ENCODE data around the gene RING1.

Gene RING1

GRCh38 chr6:33172688-33173534, 35.4 kb upstream of the RING1 start:
- peak; percentile 47 for DNase-seq

GRCh38 chr6:33173535-33174180, 34.6 kb upstream of the RING1 start:
- DNase-seq, result no peak

- no peak for DNase-seq
These were observed 33.5 kb upstream of the RING1 start for GRCh38 chr6:33174784-33175183.

GRCh38 chr6:33175436-33176069, 32.7 kb upstream of the RING1 start:
- DNase-seq, result no peak

- no peak for DNase-seq
These were observed 31.4 kb upstream of the RING1 start for GRCh38 chr6:33176906-33177305.

GRCh38 chr6:33177552-33178446, 30.5 kb upstream of the RING1 start:
- no peak for DNase-seq

GRCh38 chr6:33178755-33179475, 29.4 kb upstream of the RING1 start:
- no peak for DNase-seq

- DNase-seq, result no peak
These were observed 27.2 kb upstream of the RING1 start for GRCh38 chr6:33181141-33181540.

- DNase-seq, result no peak
These were observed 25.1 kb upstream of the RING1 start for GRCh38 chr6:33183071-33183683.

- no peak for DNase-seq
These were observed 23.1 kb upstream of the RING1 start for GRCh38 chr6:33185190-33185589.

GRCh38 chr6:33185654-33186187, 22.6 kb upstream of the RING1 start:
- no peak for DNase-seq

- no peak for DNase-seq
These were observed 20.5 kb upstream of the RING1 start for GRCh38 chr6:33187809-33188208.

GRCh38 chr6:33189164-33189563, 19.1 kb upstream of the RING1 start:
- no peak for DNase-seq

- DNase-seq, result no peak
These were observed 18.5 kb upstream of the RING1 start for GRCh38 chr6:33189625-33190448.

- DNase-seq, result no peak
These were observed 17.7 kb upstream of the RING1 start for GRCh38 chr6:33190504-33191107.

- no peak for DNase-seq
These were observed 16.8 kb upstream of the RING1 start for GRCh38 chr6:33191383-33192104.

GRCh38 chr6:33192105-33192646, 16.1 kb upstream of the RING1 start, which contains the start of gene COL11A2:
TSS of gene COL11A2 (minus strand) at chr6:33192467. CDS start at chr6:33192240, 227 bp downstream.
- no peak for DNase-seq

GRCh38 chr6:33192671-33193602, 15.4 kb upstream of the RING1 start:
- DNase-seq, result no peak

All from NCI-H226 (cell line).